HG02642 (cell line): ENCODE results near the gene DCST2.

ENCODE experiments used
- ATAC-seq: cut with Tn5 transposase; IDR thresholded peaks from one replicate; pipeline ENCODE4 v1.9.1; 2021; ENCODE audit warnings: mild to moderate bottlenecking; ENCODE audit not compliant: unreplicated experiment, poor library complexity

The DCST2 gene

DNA sequence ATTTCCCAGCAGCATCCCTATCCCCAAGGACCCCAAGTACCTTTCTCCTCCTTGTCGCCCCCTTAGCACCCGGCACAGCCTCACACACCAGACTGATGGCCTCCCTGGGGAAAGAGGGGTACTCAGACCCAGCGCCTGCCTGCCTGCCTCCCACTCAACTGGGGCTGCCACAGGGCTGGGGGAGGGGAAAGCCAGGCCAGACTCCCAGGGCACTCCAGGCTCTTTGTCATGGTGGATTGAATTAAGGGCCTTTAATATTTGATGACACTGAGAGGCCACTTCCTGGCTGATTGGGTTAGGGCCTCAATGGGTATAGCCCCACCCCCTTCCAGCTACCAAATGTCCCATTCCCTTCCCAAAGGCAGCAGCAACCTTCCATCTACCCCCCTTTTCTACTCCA is 64.8 kb downstream of the DCST2 start:
- ATAC-seq: no peak
